AG09309 (cell line): ENCODE data around the gene EPHA8.

Experiments
- DNase-seq: peaks from one replicate; pipeline ENCODE4 v3.0.0-alpha.2; 2010; ENCODE audit warnings: low read depth
- H3K4me3 ChIP-seq: 2 replicates; pipeline ENCODE4 v1.5.1; 2011; ENCODE audit warnings: mild to moderate bottlenecking, low read depth, low read length, moderate library complexity; ENCODE audit not compliant: control insufficient read depth
- CTCF ChIP-seq: IDR thresholded peaks from 2 replicates; pipeline ENCODE4 v1.5.1; 2011; ENCODE audit warnings: mild to moderate bottlenecking, low read depth, low read length, inconsistent platforms; ENCODE audit not compliant: insufficient read depth, control insufficient read depth; ENCODE audit errors: missing control alignments

EPHA8 gene

DNA sequence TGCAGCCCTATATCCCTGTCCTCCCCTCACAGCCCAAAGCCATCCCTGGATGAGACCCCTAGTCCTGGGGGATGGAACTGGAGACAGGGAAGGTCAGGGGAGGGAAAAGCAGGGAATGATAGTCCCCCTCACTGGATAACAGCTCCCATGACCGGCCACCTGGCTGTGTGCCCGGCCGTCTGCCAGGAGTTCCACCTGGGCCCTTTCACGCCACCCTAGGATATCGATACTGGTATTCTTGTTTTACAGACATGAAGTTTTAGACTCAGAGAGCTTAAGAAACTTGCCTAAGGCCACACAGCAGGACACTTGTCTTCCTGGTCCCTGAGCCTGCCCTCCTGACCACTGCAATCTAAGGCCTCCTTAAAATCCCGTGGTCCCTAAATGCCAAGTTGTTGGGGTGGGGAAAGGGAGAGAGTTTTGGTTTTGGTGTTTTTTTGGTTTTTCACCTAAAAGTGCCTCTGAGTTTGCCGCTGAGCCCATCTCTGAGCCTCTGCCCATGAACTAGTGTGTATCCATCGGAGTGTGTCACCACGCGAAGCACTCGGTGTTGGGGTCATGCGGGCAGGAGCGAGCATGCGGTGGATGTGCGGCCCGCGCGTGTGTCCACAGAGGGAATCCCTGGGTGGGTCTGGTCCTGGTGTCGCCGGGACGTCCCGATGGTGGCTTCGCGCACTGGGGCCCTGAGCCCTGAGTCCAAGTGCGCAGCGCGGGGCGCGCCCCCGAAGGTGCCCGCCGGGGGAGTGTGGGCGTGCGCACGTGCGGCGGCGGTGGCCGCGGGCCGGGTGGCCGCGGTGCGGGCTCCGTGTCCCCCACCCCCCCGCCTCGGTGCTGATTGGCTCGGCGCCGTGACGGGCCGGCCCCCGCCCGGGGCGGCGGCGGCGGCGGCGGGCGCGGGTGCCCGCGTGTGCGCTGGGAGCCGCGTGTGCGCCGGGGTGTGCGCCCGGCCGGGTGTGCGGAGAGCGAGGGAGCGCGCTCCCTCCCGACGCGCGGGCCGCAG is at the start of gene EPHA8:
Gene EPHA8 (plus strand): TSS at position 906 of the 1,000 bp plus-strand sequence. CDS start 147 bp downstream, outside the sequence.
- no peak for TF ChIP-seq CTCF
- DNase-seq: no peak
- no peak within 1 kb of the TSS for H3K4me3 ChIP-seq

DNA sequence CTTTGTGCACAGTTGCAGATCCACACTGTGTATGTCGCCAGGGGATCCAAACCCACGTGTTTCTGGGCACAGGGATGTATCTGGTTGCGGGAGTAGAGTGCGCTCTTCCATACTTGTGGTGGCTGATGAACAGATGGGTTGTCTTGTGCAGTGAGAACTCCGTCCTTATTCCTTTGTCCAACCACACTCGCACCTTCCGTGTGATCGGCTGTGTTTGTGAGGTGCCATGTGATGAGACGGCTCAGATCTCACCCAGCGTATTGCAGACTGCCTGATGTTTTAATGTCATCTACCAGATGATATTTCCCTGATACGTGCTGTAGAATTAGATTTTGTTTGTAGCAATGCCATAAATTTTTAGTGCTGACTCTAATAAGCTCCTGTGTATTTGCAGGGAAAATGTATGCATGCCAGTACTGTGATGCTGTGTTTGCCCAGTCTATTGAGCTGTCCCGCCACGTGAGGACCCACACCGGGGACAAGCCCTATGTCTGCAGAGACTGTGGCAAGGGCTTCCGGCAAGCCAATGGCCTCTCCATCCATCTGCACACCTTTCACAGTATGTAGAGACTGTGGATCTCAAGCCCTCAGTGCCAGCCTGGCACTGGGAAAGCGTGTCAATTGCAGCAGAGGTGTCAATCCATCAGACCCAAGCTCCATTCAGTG is 46.2 kb upstream of the EPHA8 start:
- no peak overlapping the region for H3K4me3 ChIP-seq
- DNase-seq: no peak
- TF ChIP-seq CTCF: no peak

DNA sequence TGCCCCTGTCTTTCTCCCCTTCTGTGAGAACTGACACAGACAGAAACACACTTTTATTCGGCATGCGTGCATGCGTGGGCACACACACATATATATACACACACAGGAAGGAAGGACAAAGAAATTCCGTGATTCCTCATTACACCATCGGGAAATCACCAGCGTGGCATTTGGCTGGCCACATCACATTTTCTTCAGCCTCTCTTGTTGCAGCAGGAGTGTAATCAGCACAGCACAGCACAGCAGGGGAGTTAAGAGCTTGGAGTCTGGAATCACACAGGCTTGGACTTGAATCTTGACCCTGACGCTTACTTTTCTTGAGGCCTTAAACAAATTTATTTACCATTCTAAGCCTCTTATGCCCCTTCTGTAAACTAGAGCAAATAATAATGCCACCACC is 45.3 kb upstream of the EPHA8 start:
- peak; percentile 46 for DNase-seq
- no peak for TF ChIP-seq CTCF
- H3K4me3 ChIP-seq: no peak overlapping the region

DNA sequence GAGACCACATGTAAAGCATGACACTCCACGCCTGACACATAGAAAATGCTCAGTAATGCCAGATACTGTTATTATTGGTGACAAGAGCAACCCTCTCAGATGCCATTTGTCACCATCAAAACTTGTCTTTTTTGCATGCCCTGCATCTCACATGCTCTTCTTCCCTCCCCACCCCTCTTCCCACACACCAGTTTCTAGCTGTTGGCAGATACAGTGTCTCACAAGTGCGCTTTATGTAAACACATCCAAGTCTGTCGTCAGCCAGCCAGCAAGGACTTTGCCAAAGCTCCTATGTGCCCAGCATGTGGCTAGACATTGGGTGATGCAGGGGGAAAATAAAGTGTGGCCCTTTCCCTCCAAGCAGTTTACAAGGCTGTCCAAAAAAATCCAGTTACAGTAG is 44.9 kb upstream of the EPHA8 start:
- no peak overlapping the region for H3K4me3 ChIP-seq
- TF ChIP-seq CTCF: no peak
- DNase-seq: no peak

- no peak for DNase-seq
- no peak for TF ChIP-seq CTCF
- no peak overlapping the region for H3K4me3 ChIP-seq
Measured at GRCh38 chr1:22520871-22521270, 42.4 kb upstream of the EPHA8 start.

DNA sequence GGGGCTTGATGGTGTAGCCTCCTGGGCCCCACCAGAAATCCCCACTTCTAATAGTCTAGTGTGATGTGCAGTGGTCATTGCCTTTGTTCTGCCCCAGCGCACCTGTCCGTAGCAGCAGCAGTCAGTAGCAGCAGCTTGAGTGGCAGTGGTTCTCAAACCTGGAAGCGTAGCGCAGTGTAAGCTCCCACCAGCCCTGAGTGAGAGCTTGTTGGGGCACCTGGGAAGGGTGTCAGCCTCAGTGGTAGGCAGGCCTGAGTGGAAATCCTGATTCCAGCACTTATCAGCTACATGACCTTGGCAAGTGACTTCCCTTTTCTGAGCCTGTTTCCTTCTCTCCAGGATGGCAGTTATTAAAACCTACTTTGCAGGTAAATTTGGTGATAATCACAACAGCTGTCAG is 41.6 kb upstream of the EPHA8 start:
- TF ChIP-seq CTCF: no peak
- DNase-seq: no peak
- H3K4me3 ChIP-seq: no peak overlapping the region
